Upper lobe of left lung (tissue), 4 donors: ENCODE measurements around the gene CACNG1.

Source experiments
- CTCF ChIP-seq, 6 experiments: fragments of 450-650 bp in 4 of 6; fragments of 200-600 bp in 2 of 6; sonication (generic) in 2 of 6; IDR thresholded peaks; one replicate each; pipeline ENCODE4 v1.5.1; 2016 to 2019; ENCODE audit warnings: antibody characterized with exemption in 6 of 6
- POLR2A ChIP-seq, 4 donors: fragments of 450-650 bp; IDR thresholded peaks; one replicate each; pipeline ENCODE4 v1.5.1; 2016 to 2017; ENCODE audit warnings: antibody characterized with exemption in 4 of 4, mild to moderate bottlenecking in 2 of 4

DNA sequence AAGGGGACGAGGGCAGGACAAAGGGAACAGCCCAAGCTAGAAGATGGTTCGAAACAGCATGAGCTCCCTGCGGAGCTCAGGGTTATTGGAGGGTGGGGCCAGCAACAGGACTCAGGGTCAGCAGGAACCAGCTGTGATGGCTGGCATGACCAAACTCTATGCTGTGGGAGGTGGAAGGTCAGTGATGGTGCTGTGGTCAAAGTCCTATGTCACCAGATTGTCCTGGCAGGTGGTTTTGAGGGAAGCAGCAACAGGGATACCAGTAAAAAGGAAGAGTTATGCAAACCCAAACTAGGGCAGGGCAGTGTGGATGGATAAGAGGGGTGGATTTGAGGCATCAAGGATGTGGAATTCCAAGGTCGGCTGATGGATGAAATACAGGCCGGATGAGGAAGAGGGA is 47.4 kb upstream of the CACNG1 start:
- no peak for TF ChIP-seq CTCF (IDR thresholded peaks at IDR 0.05)
- no peak for TF ChIP-seq POLR2A (IDR thresholded peaks at IDR 0.05)
